Neutrophil (primary cell): ENCODE measurements around the gene CNTN4.

Experiments used
- H3K27ac ChIP-seq: fragments of 200-600 bp; sonication (generic); 2 replicates; pipeline ENCODE4 v1.5.1; 2016; ENCODE audit warnings: mild to moderate bottlenecking, moderate library complexity
- H3K27me3 ChIP-seq: fragments of 200-600 bp; sonication (generic); 2 replicates; pipeline ENCODE4 v1.6.0; 2016; ENCODE audit warnings: mild to moderate bottlenecking
- H3K36me3 ChIP-seq: fragments of 200-600 bp; sonication (generic); 2 replicates; pipeline ENCODE4 v1.5.1; 2017
- H3K4me1 ChIP-seq, 2 experiments: fragments of 200-600 bp in 1 of 2; sonication (generic) in 1 of 2; 1 replicate in 1 of 2; 2 replicates in 1 of 2; pipeline versions ENCODE4 v1.5.1 to v1.6.1; 2013 to 2016; ENCODE audit warnings: low read depth in 1 of 2, low read length in 1 of 2, mild to moderate bottlenecking in 1 of 2, moderate library complexity in 1 of 2; ENCODE audit not compliant: control insufficient read depth in 1 of 2, insufficient read depth in 1 of 2
- H3K4me3 ChIP-seq, 2 experiments: fragments of 200-600 bp in 1 of 2; sonication (generic) in 1 of 2; 1 replicate in 1 of 2; 2 replicates in 1 of 2; pipeline ENCODE4 v1.5.1; 2013 to 2016; ENCODE audit warnings: low read depth in 1 of 2, low read length in 1 of 2, mild to moderate bottlenecking in 1 of 2, moderate library complexity in 1 of 2
- H3K9me3 ChIP-seq: fragments of 200-600 bp; sonication (generic); 2 replicates; pipeline ENCODE4 v1.5.1; 2016
- TF ChIP-seq, protein P1 (sequence below): fragments of 200-600 bp; sonication (generic); IDR thresholded peaks from 2 replicates; pipeline ENCODE4 v1.5.1; 2016; ENCODE audit warnings: antibody characterized with exemption

Gene CNTN4

DNA sequence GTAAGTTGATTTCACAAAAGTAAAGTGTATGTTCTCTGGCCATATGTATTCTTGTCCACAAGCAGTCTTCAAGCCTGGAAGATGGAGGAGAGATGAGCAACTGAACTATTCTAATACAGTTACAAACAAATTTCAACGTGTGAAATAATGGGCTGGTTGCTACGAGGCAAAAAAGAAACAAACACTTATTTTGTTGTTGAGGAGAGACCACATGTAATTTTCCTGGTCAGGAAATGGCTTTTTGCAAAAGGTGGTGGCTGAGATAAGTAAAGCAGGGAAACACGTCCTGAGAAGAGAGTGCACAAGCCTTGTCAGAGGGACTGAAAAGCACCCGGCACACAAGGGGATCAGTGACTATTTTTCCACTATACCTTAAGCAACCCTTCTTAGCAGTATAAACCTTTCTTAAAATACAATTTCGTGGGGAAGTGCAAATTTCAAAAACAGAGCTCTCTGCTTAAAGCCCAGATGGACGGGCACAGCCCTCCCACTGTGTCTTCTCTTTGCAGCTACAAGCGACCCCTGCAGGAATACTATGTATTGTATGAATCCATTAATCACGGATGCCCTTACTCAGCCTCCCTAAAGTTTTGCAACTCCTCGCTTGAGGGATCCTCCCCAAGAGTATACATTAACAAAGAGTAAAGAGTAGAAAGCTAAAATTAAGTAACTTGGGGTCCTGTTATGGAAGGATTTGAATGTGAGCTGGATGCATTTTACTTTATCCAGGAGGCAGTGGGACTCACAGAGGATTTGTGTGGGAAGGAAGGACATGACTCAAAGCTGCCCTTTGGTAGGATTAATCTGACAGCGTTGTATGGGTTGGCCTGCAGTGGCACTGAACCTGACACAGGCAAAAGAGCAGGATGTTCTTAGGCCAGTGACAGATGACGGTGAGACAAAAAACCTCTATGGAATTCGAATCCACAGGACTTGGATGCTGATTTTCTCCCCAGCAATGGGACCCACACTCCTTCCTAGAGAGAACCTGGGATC lies 757.8 kb downstream of the CNTN4 start:
- Histone ChIP-seq H3K4me3 (no peak overlapping the region), H3K9me3 (no peaks in the 10 kb centered on the region), H3K4me1 (no peaks in the 10 kb centered on the region), H3K27ac (no peak overlapping the region), H3K36me3 (no peaks in the 10 kb centered on the region), H3K27me3 (no peaks in the 10 kb centered on the region)
- TF ChIP-seq, protein P1, sequence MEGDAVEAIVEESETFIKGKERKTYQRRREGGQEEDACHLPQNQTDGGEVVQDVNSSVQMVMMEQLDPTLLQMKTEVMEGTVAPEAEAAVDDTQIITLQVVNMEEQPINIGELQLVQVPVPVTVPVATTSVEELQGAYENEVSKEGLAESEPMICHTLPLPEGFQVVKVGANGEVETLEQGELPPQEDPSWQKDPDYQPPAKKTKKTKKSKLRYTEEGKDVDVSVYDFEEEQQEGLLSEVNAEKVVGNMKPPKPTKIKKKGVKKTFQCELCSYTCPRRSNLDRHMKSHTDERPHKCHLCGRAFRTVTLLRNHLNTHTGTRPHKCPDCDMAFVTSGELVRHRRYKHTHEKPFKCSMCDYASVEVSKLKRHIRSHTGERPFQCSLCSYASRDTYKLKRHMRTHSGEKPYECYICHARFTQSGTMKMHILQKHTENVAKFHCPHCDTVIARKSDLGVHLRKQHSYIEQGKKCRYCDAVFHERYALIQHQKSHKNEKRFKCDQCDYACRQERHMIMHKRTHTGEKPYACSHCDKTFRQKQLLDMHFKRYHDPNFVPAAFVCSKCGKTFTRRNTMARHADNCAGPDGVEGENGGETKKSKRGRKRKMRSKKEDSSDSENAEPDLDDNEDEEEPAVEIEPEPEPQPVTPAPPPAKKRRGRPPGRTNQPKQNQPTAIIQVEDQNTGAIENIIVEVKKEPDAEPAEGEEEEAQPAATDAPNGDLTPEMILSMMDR: no peak

DNA sequence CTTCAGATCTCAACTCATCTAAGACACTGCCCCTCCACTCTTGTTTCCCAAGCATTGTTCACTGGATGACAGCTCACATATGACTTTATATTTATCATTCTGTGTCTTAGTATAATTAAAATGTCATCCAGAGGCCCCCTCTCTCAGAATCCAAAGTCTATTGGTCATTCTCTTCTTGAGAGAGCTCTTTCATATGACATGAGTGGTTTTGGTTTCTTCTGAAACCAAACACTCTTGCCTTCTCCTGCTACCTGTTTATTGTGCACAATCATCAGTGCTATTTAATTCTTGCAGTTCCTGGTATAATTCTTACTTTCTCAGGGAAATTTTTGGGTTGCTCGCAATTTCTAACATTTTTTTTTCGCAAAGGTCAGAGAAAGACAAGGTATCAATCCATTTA lies 762.0 kb downstream of the CNTN4 start:
- no peak overlapping the region for H3K4me3 ChIP-seq
- H3K4me1 ChIP-seq: no peaks in the 10 kb centered on the region
- no peaks in the 10 kb centered on the region for H3K27me3 ChIP-seq
- H3K27ac ChIP-seq: no peak overlapping the region
- no peaks in the 10 kb centered on the region for H3K9me3 ChIP-seq
- TF ChIP-seq, protein P1: no peak
- no peaks in the 10 kb centered on the region for H3K36me3 ChIP-seq

DNA sequence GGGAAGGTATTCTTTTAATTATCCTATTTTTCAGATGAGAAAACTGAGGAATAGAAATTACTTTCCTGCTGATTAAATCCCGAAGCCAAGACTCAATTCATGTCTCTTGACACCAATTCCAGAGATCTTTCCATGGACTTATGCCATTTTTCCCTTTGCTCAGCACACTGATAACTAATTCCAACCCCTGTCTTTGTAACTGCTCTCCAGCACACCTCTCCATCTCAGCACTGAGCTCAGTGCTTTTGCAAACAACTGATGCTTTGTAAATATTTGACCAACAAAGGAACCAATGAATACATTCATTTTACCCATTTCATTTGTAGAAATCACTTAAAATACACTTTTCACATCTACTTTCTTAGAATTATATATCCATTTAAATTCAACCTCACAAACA lies 762.5 kb downstream of the CNTN4 start:
- H3K9me3 ChIP-seq: no peaks in the 10 kb centered on the region
- no peaks in the 10 kb centered on the region for H3K27me3 ChIP-seq
- no peaks in the 10 kb centered on the region for H3K4me1 ChIP-seq
- H3K36me3 ChIP-seq: no peaks in the 10 kb centered on the region
- no peak overlapping the region for H3K4me3 ChIP-seq
- TF ChIP-seq, protein P1: no peak
- H3K27ac ChIP-seq: no peak overlapping the region

DNA sequence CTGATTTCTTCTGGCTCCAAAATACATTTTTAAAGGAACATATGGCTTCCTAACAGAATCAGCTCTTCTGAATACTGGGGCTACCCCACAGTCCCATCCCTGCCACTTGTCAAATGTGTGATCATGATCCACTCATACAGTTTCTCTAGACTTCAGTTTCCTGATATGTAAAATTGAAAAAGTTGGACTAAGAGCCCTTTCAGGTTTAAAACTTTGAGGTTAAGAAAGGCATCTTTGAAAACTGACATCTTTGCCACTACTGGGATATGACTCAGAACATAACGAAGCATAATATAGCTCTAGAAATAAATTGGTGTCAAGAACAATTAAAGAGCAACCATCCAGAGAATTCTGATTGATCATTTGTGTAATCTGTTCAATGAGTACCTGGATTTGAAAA lies 763.3 kb downstream of the CNTN4 start:
- no peaks in the 10 kb centered on the region for H3K9me3 ChIP-seq
- TF ChIP-seq, protein P1: no peak
- no peaks in the 10 kb centered on the region for H3K27me3 ChIP-seq
- H3K4me1 ChIP-seq: no peaks in the 10 kb centered on the region
- H3K36me3 ChIP-seq: no peaks in the 10 kb centered on the region
- no peak overlapping the region for H3K27ac ChIP-seq
- H3K4me3 ChIP-seq: no peak overlapping the region

DNA sequence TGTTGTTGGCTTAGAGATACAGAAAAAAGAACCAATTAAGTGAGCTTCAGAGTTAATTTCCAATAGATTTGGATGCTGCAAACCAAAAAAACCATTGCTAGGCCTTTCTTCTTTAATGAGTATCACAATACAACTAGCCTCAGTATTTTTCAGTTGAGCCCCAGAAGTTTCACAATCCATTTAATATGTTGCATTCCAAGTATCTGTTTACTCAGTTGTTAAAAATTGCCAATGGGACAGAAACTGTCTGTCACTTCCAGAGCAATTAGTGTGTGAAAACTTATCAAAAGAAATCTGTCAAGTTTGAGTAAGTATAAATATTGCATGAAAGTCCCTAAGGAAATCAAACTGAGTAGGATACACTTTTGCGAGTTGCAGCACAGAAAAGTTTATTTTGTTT lies 763.7 kb downstream of the CNTN4 start:
- Histone ChIP-seq H3K27me3 (no peaks in the 10 kb centered on the region), H3K36me3 (no peaks in the 10 kb centered on the region), H3K4me1 (no peaks in the 10 kb centered on the region), H3K27ac (no peak overlapping the region), H3K4me3 (no peak overlapping the region), H3K9me3 (no peaks in the 10 kb centered on the region)
- TF ChIP-seq, protein P1: no peak
